Smooth muscle cell (in vitro differentiated cells): ENCODE measurements around the gene NAB2. TPM values are rescaled to one million over a fixed set of nuclear protein-coding genes. Genes with fewer than 3 reads are reported as not detected.

Experiments
- DNase-seq: peaks from one replicate; lab custom pipeline; 2025; ENCODE audit not compliant: unreplicated experiment; lab: John Stamatoyannopoulos, UW
- H2AFZ ChIP-seq: fragments of 200-600 bp; sonication (generic); 2 replicates; pipeline ENCODE4 v1.6.0; 2016; ENCODE audit warnings: antibody characterized with exemption, low read depth, mild to moderate bottlenecking
- H3F3A ChIP-seq: fragments of 200-600 bp; sonication (generic); 2 replicates; pipeline ENCODE4 v1.6.0; 2017; ENCODE audit warnings: antibody characterized with exemption, low read depth
- H3K27ac ChIP-seq: fragments of 200-600 bp; sonication (generic); 2 replicates; pipeline ENCODE4 v1.5.1; 2016; ENCODE audit warnings: low read depth, mild to moderate bottlenecking
- H3K27me3 ChIP-seq: fragments of 200-600 bp; sonication (generic); 2 replicates; pipeline ENCODE4 v1.6.1; 2016; ENCODE audit warnings: low read depth, mild to moderate bottlenecking
- H3K36me3 ChIP-seq: fragments of 200-600 bp; sonication (generic); 2 replicates; pipeline ENCODE4 v1.5.1; 2016; ENCODE audit warnings: low read depth
- H3K4me1 ChIP-seq: fragments of 200-600 bp; sonication (generic); 2 replicates; pipeline ENCODE4 v1.5.1; 2016; ENCODE audit warnings: low read depth
- H3K4me2 ChIP-seq: fragments of 200-600 bp; sonication (generic); 2 replicates; pipeline ENCODE4 v1.6.0; 2016; ENCODE audit warnings: mild to moderate bottlenecking
- H3K4me3 ChIP-seq: fragments of 200-600 bp; sonication (generic); 2 replicates; pipeline ENCODE4 v1.5.1; 2016; ENCODE audit warnings: mild to moderate bottlenecking
- H3K79me2 ChIP-seq: fragments of 200-600 bp; sonication (generic); 2 replicates; pipeline ENCODE4 v1.6.0; 2016; ENCODE audit warnings: low read depth, mild to moderate bottlenecking
- H3K9ac ChIP-seq: fragments of 200-600 bp; sonication (generic); 2 replicates; pipeline ENCODE4 v1.6.0; 2016; ENCODE audit warnings: low read depth
- H3K9me3 ChIP-seq: fragments of 200-600 bp; sonication (generic); replicated peaks from 2 replicates; pipeline ENCODE4 v1.5.1; 2016; ENCODE audit warnings: low read depth
- H4K20me1 ChIP-seq: fragments of 200-600 bp; sonication (generic); 2 replicates; pipeline ENCODE4 v1.6.0; 2016; ENCODE audit warnings: low read depth
- WGBS: methylation state at CpG from one replicate; pipeline ENCODE4 v1.1.7; 2016; ENCODE audit warnings: low lambda C conversion rate; 5-methylcytosine and 5-hydroxymethylcytosine counted together
- polyA plus RNA-seq: library from polyadenylated mRNA; unstranded; fragments of >200 nt; fragmentation: Nextera tagmentation; extraction: Ambion mirVana; gene quantifications from 2 replicates; pipeline ENCODE4 v1.2.1, GENCODE V29; 2016
- total RNA-seq: library from RNA; depleted of rRNA; stranded (reverse); fragments of >200 nt; gene quantifications from 2 replicates; pipeline ENCODE4 v1.2.3, GENCODE V29; 2014
- TF ChIP-seq, protein P1 (sequence below): fragments of 200-600 bp; sonication (generic); IDR thresholded peaks from 2 replicates; pipeline ENCODE4 v1.5.1; 2017; ENCODE audit warnings: borderline replicate concordance, mild to moderate bottlenecking, antibody characterized with exemption; ENCODE audit not compliant: insufficient read depth, poor library complexity, severe bottlenecking

Gene NAB2
- total and polyA plus RNA-seq, 2 experiments from 2014 or later: 39.7 to 58.3 TPM

DNA sequence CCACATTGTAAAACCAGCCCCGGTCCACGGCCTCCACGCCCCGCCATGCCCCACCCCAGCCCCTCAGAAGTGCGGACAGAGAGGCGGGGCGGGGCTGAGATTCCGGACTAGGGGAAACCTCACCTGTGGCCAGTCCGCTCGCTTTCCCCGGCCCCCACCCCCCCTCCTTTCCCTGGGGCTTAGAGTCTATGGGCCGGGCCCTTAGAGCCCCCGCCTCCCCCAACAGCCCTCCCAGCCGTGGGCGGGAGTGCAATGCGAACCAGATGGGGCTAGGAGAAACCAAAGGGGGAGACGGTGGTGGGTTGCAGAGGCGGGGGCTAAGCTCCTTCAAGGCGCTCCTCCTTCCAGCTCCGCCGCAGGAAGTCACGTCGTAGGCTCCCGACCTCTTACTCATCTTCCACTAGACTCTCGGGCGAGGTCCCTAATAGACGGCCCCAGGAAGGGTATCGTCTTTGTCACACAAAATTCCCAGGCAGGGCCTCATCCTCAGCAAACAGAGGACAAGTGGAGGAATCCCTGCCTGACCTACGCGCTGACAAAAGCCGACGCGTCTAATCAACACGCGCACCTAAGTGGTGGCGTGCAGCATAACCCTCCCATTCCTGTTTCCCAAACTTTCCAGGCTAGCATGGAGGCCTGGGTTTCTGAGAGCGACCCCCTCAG lies 1.1 kb upstream of the NAB2 start:
- Histone ChIP-seq H3K36me3 (no peaks in the 10 kb centered on the region), H3K4me2 (peak overlapping the region; percentile 92), H4K20me1 (peaks cover 31% of the 10 kb centered on the region), H3K27me3 (no peaks in the 10 kb centered on the region), H3F3A (peaks cover 33% of the 10 kb centered on the region), H3K9me3 (no peaks in the 10 kb centered on the region), H3K79me2 (peaks cover 37% of the 10 kb centered on the region), H3K9ac (peak overlapping the region; percentile 97), H3K4me3 (peak overlapping the region; percentile 89), H3K4me1 (peaks cover 28% of the 10 kb centered on the region), H2AFZ (no peak overlapping the region), H3K27ac (peak overlapping the region; percentile 100)
- DNase-seq: peak; percentile 96
- WGBS: 0% methylated on average over 23 of the region's 37 CpGs
- TF ChIP-seq, protein P1, sequence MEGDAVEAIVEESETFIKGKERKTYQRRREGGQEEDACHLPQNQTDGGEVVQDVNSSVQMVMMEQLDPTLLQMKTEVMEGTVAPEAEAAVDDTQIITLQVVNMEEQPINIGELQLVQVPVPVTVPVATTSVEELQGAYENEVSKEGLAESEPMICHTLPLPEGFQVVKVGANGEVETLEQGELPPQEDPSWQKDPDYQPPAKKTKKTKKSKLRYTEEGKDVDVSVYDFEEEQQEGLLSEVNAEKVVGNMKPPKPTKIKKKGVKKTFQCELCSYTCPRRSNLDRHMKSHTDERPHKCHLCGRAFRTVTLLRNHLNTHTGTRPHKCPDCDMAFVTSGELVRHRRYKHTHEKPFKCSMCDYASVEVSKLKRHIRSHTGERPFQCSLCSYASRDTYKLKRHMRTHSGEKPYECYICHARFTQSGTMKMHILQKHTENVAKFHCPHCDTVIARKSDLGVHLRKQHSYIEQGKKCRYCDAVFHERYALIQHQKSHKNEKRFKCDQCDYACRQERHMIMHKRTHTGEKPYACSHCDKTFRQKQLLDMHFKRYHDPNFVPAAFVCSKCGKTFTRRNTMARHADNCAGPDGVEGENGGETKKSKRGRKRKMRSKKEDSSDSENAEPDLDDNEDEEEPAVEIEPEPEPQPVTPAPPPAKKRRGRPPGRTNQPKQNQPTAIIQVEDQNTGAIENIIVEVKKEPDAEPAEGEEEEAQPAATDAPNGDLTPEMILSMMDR: no peak

DNA sequence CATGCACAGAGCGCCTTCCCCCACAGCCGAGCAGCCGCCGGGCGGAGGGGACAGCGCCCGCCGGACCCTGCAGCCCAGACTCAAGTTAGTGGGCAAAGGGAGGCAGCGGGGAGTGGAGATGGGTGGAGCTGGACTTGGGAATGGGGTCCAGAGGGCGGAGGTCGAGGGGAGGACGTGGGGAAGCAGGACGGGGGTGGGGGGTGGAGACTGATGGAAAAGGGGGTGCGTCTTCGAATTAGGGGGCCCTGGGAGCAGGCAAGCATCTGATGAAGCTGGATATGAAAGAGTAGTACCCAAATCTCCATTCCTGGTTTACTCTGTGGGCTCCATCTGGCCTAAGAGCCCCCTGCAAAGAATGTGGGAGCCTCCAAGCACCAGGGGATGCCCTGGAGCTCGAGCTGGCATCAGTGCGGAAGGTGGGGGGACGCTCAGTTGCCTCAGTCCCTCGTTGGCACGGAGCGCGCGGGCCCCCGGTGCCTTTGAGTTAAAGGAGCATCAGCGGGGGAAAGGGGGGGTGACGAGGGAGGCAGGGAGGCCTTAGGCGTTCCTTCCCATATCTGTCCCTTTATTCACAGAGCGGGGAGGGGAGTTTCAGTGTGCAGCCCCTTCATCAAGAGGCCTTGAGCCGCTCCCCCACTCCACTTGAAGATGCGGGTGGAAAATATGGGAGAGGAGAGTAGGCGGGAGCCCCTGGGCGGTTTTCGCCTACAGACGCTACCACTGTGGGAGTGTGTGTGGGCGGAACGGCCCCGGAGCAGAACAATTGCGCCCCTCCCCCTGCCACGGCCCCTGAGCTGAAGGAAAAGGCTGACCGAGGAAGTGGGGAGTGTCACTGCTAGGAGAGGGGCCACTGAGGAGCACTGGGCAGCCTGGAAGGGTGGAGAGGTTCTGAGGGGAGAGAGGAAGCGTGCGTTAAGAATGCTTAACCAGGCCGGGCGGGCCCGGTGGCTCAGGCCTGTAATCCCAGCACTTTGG lies 644 bp downstream of the NAB2 start:
- Histone ChIP-seq H3K27ac (peak overlapping the region; percentile 100), H4K20me1 (peaks cover 46% of the 10 kb centered on the region), H3K27me3 (no peaks in the 10 kb centered on the region), H3K4me2 (peak overlapping the region; percentile 92), H3K79me2 (peaks cover 41% of the 10 kb centered on the region), H3K9me3 (no peaks in the 10 kb centered on the region), H3K4me3 (peak overlapping the region; percentile 89), H2AFZ (no peak overlapping the region), H3K4me1 (peaks cover 42% of the 10 kb centered on the region), H3K9ac (peak overlapping the region; percentile 96), H3F3A (peaks cover 38% of the 10 kb centered on the region), H3K36me3 (no peaks in the 10 kb centered on the region)
- WGBS: under 1% methylated on average over 36 of the region's 45 CpGs
- DNase-seq: no peak
- TF ChIP-seq, protein P1: no peak

DNA sequence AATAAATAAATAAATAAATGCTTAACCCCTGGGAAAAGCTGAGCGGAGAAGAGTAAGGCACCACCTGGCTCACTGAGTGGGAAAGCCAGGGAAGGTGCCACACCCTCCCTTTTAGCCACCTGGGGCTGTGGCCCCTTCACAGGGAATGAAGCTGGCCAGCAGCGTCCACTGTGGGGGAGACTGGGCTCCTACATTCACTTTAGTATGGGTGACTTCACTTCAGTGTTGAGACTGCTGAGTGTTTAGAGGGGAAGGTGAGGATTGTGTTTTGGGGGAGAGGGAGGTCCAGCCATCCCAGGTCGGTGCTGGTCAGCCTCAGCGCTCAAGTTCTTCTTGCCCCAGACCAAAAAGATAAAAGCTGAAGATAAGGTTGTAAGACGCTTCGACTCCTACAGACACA lies 1.6 kb downstream of the NAB2 start:
- no peaks in the 10 kb centered on the region for H3K36me3 ChIP-seq
- H3K4me3 ChIP-seq: peak overlapping the region; percentile 89
- H3K27me3 ChIP-seq: no peaks in the 10 kb centered on the region
- H3K9me3 ChIP-seq: no peaks in the 10 kb centered on the region
- H3K4me2 ChIP-seq: peak overlapping the region; percentile 92
- 27% methylated on average over 6 of the region's 6 CpGs for WGBS
- H3K27ac ChIP-seq: peak overlapping the region; percentile 100
- peaks cover 53% of the 10 kb centered on the region for H4K20me1 ChIP-seq
- TF ChIP-seq, protein P1: no peak
- H3K9ac ChIP-seq: peak overlapping the region; percentile 96
- peaks cover 41% of the 10 kb centered on the region for H3K79me2 ChIP-seq
- H3F3A ChIP-seq: peaks cover 41% of the 10 kb centered on the region
- H3K4me1 ChIP-seq: peaks cover 43% of the 10 kb centered on the region
- DNase-seq: no peak
- no peak overlapping the region for H2AFZ ChIP-seq
